H9 (cell line): ENCODE measurements around the gene MGAT5. TPM values are rescaled to one million over a fixed set of nuclear protein-coding genes. Genes with fewer than 3 reads are reported as not detected.

Experiments used
- DNase-seq: peaks from one replicate; pipeline ENCODE4 v3.0.0-alpha.2; 2017
- H2AFZ ChIP-seq: one replicate; pipeline ENCODE4 v1.6.1; 2013; ENCODE audit warnings: mild to moderate bottlenecking, low read length, control low read depth, moderate library complexity
- H2AK5ac ChIP-seq: 2 replicates; pipeline ENCODE4 v1.6.1; 2013; ENCODE audit warnings: low read length, control low read depth, mixed read lengths; ENCODE audit not compliant: insufficient read length
- H2BK120ac ChIP-seq: one replicate; pipeline ENCODE4 v1.6.1; 2013; ENCODE audit warnings: low read depth, mild to moderate bottlenecking, low read length, control low read depth, inconsistent platforms; ENCODE audit not compliant: poor library complexity, severe bottlenecking
- H2BK12ac ChIP-seq: 2 replicates; pipeline ENCODE4 v1.6.1; 2013; ENCODE audit warnings: low read length, control low read depth, mixed read lengths, low read depth; ENCODE audit not compliant: insufficient read length
- H2BK15ac ChIP-seq: 2 replicates; pipeline ENCODE4 v1.6.1; 2013; ENCODE audit warnings: low read depth, low read length, control low read depth
- H2BK20ac ChIP-seq: one replicate; pipeline ENCODE4 v1.6.1; 2013; ENCODE audit warnings: low read depth, mild to moderate bottlenecking, low read length, control low read depth, inconsistent platforms; ENCODE audit not compliant: poor library complexity, severe bottlenecking
- H2BK5ac ChIP-seq: 2 replicates; pipeline ENCODE4 v1.6.1; 2013; ENCODE audit warnings: low read length, control low read depth, mixed read lengths; ENCODE audit not compliant: insufficient read length
- H3K14ac ChIP-seq: 2 replicates; pipeline ENCODE4 v1.6.1; 2013; ENCODE audit warnings: low read length, control low read depth; ENCODE audit not compliant: insufficient read depth
- H3K18ac ChIP-seq: 2 replicates; pipeline ENCODE4 v1.6.1; 2013; ENCODE audit warnings: low read depth, mild to moderate bottlenecking, mixed read lengths, low read length, control low read depth; ENCODE audit not compliant: insufficient read length
- H3K23ac ChIP-seq: 2 replicates; pipeline ENCODE4 v1.6.1; 2013; ENCODE audit warnings: low read length, control low read depth, mixed read lengths, low read depth; ENCODE audit not compliant: insufficient read length
- H3K23me2 ChIP-seq: 2 replicates; pipeline ENCODE4 v1.6.1; 2013; ENCODE audit warnings: low read depth, mild to moderate bottlenecking, mixed read lengths, low read length, control low read depth; ENCODE audit not compliant: insufficient read length, poor library complexity, severe bottlenecking
- H3K27ac ChIP-seq: 2 replicates; pipeline ENCODE4 v1.5.1; 2013; ENCODE audit warnings: low read length, control low read depth, mixed read lengths, low read depth; ENCODE audit not compliant: insufficient read length
- H3K27me3 ChIP-seq: 2 replicates; pipeline ENCODE4 v1.6.1; 2013; ENCODE audit warnings: low read length, control low read depth, inconsistent platforms; ENCODE audit not compliant: insufficient read depth
- H3K4ac ChIP-seq: 2 replicates; pipeline ENCODE4 v1.6.1; 2013; ENCODE audit warnings: low read depth, mild to moderate bottlenecking, control low read depth, inconsistent platforms, low read length, moderate library complexity
- H3K4me1 ChIP-seq: 2 replicates; pipeline ENCODE4 v1.6.1; 2013; ENCODE audit warnings: low read length, control low read depth, inconsistent platforms; ENCODE audit not compliant: insufficient read depth
- H3K4me2 ChIP-seq: 2 replicates; pipeline ENCODE4 v1.6.1; 2013; ENCODE audit warnings: low read length, control low read depth, mixed read lengths; ENCODE audit not compliant: insufficient read length, insufficient read depth
- H3K56ac ChIP-seq: 2 replicates; pipeline ENCODE4 v1.6.1; 2013; ENCODE audit warnings: low read depth, mild to moderate bottlenecking, mixed read lengths, low read length, control low read depth; ENCODE audit not compliant: insufficient read length
- H3K79me1 ChIP-seq: 2 replicates; pipeline ENCODE4 v1.6.1; 2013; ENCODE audit warnings: low read depth, mild to moderate bottlenecking, moderate library complexity, low read length, control low read depth, inconsistent platforms; ENCODE audit not compliant: insufficient read depth, poor library complexity, severe bottlenecking
- H3K79me2 ChIP-seq: 2 replicates; pipeline ENCODE4 v1.6.1; 2013; ENCODE audit warnings: low read length, control low read depth, inconsistent platforms; ENCODE audit not compliant: insufficient read depth
- H3K9ac ChIP-seq: 2 replicates; pipeline ENCODE4 v1.6.1; 2013; ENCODE audit warnings: low read length, control low read depth, mixed read lengths; ENCODE audit not compliant: insufficient read length; ENCODE audit errors: extremely low read depth
- H3K9me3 ChIP-seq: one replicate; pipeline ENCODE4 v1.6.1; 2013; ENCODE audit warnings: low read depth, low read length, inconsistent platforms; ENCODE audit not compliant: control insufficient read depth
- H3T11ph ChIP-seq: one replicate; pipeline ENCODE4 v1.6.1; 2013; ENCODE audit warnings: mild to moderate bottlenecking, low read length, control low read depth, inconsistent platforms
- H4K20me1 ChIP-seq: one replicate; pipeline ENCODE4 v1.6.1; 2013; ENCODE audit not compliant: control insufficient read depth, insufficient read length, insufficient read depth
- H4K5ac ChIP-seq: 2 replicates; pipeline ENCODE4 v1.6.1; 2013; ENCODE audit warnings: low read depth, mild to moderate bottlenecking, mixed read lengths, low read length, control low read depth; ENCODE audit not compliant: insufficient read length
- H4K8ac ChIP-seq: replicated peaks from 2 replicates; pipeline ENCODE4 v1.6.1; 2013; ENCODE audit warnings: low read length, control low read depth, mixed read lengths, low read depth; ENCODE audit not compliant: insufficient read length
- H4K91ac ChIP-seq: 2 replicates; pipeline ENCODE4 v1.6.1; 2013; ENCODE audit warnings: low read depth, mild to moderate bottlenecking, moderate library complexity, mixed read lengths, low read length, control low read depth; ENCODE audit not compliant: insufficient read length
- H3K27ac Mint-ChIP-seq, 3 experiments: 2 replicates in 2 of 3; 3 replicates in 1 of 3; pipeline ENCODE4 v1.8.0; 2020 to 2021; ENCODE audit warnings: mixed read lengths in 3 of 3, mild to moderate bottlenecking in 1 of 3, moderate library complexity in 1 of 3
- H3K27me3 Mint-ChIP-seq: 2 replicates; pipeline ENCODE4 v1.8.0; 2021; ENCODE audit warnings: low read depth, mild to moderate bottlenecking, moderate library complexity, mixed read lengths
- H3K36me3 Mint-ChIP-seq, 3 experiments: 2 replicates in 2 of 3; 3 replicates in 1 of 3; pipeline ENCODE4 v1.8.0; 2020 to 2021; ENCODE audit warnings: low read depth in 3 of 3, mixed read lengths in 3 of 3; ENCODE audit not compliant: insufficient read depth in 1 of 3
- H3K4me1 Mint-ChIP-seq, 2 experiments: 2 replicates each; pipeline ENCODE4 v1.8.0; 2020; ENCODE audit warnings: mixed read lengths in 2 of 2
- H3K4me3 Mint-ChIP-seq, 2 experiments: 2 replicates in 1 of 2; 3 replicates in 1 of 2; pipeline ENCODE4 v1.8.0; 2020 to 2021; ENCODE audit warnings: mild to moderate bottlenecking in 2 of 2, mixed read lengths in 2 of 2, moderate library complexity in 1 of 2
- H3K9me3 Mint-ChIP-seq, 2 experiments: 2 replicates in 1 of 2; 3 replicates in 1 of 2; pipeline ENCODE4 v1.8.0; 2020; ENCODE audit warnings: mild to moderate bottlenecking in 2 of 2, mixed read lengths in 2 of 2, moderate library complexity in 1 of 2
- CTCF ChIP-seq: fragments of 200-600 bp; sonication (generic); conservative IDR thresholded peaks from 3 replicates; pipeline ENCODE4 v1.8.0; 2021; ENCODE audit warnings: antibody characterized with exemption, mild to moderate bottlenecking
- WGBS: extraction: QIAGEN DNeasy Blood & Tissue Kit; methylation state at CpG from one replicate; pipeline ENCODE4 v1.1.7; 2013; ENCODE audit warnings: missing lambda C conversion rate, low lambda C conversion rate, mixed read lengths; ENCODE audit not compliant: insufficient read length; ENCODE audit errors: extremely low coverage; 5-methylcytosine and 5-hydroxymethylcytosine counted together
- total RNA-seq: library from RNA; stranded (reverse); gene quantifications from 2 replicates; pipeline ENCODE4 v1.2.1, GENCODE V29; 2021

Gene MGAT5
- total RNA-seq, 1 experiment from 2014 or later: 25.7 TPM

GRCh38 chr2:134224005-134224404, 29.9 kb upstream of the MGAT5 start:
- WGBS: no CpG with 5 or more reads among the region's 3 CpGs
- Mint-ChIP-seq H3K9me3 (peaks cover 16 to 20% of the 10 kb centered on the region in 2 experiments), H3K4me1 (peaks cover 36 to 40% of the 10 kb centered on the region in 2 experiments), H3K27me3 (no peaks in the 10 kb centered on the region), H3K4me3 (no peak overlapping the region), H3K36me3 (peaks cover 12 to 23% (median 17%) of the 10 kb centered on the region in 3 experiments), H3K27ac (no peak overlapping the region)
- DNase-seq: no peak
- H3K18ac ChIP-seq: no peak overlapping the region
- H3K14ac ChIP-seq: no peak overlapping the region
- H4K5ac ChIP-seq: no peak overlapping the region
- H4K91ac ChIP-seq: no peak overlapping the region
- no peak overlapping the region for H3K4ac ChIP-seq
- H3K27ac ChIP-seq: no peak overlapping the region
- H3K4me1 ChIP-seq: peaks cover 11% of the 10 kb centered on the region; the same call in 1 of the 2 replicates
- H3K9ac ChIP-seq: no peak overlapping the region
- H3K79me2 ChIP-seq: no peaks in the 10 kb centered on the region; the same call in 1 of the 2 replicates
- no peaks in the 10 kb centered on the region for H3K27me3 ChIP-seq
- no peak overlapping the region for H2AFZ ChIP-seq
- H3T11ph ChIP-seq: no peak overlapping the region
- H3K4me2 ChIP-seq: no peak overlapping the region
- no peak overlapping the region for H2BK12ac ChIP-seq
- peaks cover 9% of the 10 kb centered on the region for H3K9me3 ChIP-seq
- no peak overlapping the region for H2BK120ac ChIP-seq
- H3K23ac ChIP-seq: no peak overlapping the region
- no peak overlapping the region for H2BK15ac ChIP-seq
- H4K8ac ChIP-seq: no peak overlapping the region
- no peak overlapping the region for H3K56ac ChIP-seq
- no peak overlapping the region for H2BK5ac ChIP-seq
- H3K23me2 ChIP-seq: no peaks in the 10 kb centered on the region
- TF ChIP-seq CTCF: no peak
- H3K79me1 ChIP-seq: peaks cover 7% of the 10 kb centered on the region
- H4K20me1 ChIP-seq: no peaks in the 10 kb centered on the region
- no peak overlapping the region for H2AK5ac ChIP-seq
- H2BK20ac ChIP-seq: no peak overlapping the region
